Activated CD8-positive, alpha-beta memory T cell treated with anti-CD3 and anti-CD28 coated beads for 36 hours (primary cell): ENCODE measurements around the gene SMIM28. TPM values are rescaled to one million over a fixed set of nuclear protein-coding genes. Genes with fewer than 3 reads are reported as not detected.

ENCODE experiments used
- CTCF ChIA-PET: fragments of 350-600 bp; sonication (Branson Sonifier 250); formaldehyde crosslinking; loops from one replicate; lab custom pipeline; 2021; ENCODE audit warnings: antibody characterized with exemption; lab: Charles Lee
- POLR2A ChIA-PET: fragments of 350-600 bp; sonication (Branson Sonifier 250); formaldehyde crosslinking; loops from one replicate; lab custom pipeline; 2021; ENCODE audit warnings: antibody characterized with exemption; lab: Charles Lee
- total RNA-seq, 2 experiments: library from RNA; stranded (reverse); gene quantifications; one replicate each; pipeline ENCODE4 v1.2.3, GENCODE V29; 2021

SMIM28 gene
- total RNA-seq, 2 experiments from 2014 or later, result not detected

- POLR2A ChIA-PET, result no interaction called here
- CTCF ChIA-PET, result no interaction called here
These were observed 6.0 kb upstream of the SMIM28 start for GRCh38 chr6:138371720-138372119.

DNA sequence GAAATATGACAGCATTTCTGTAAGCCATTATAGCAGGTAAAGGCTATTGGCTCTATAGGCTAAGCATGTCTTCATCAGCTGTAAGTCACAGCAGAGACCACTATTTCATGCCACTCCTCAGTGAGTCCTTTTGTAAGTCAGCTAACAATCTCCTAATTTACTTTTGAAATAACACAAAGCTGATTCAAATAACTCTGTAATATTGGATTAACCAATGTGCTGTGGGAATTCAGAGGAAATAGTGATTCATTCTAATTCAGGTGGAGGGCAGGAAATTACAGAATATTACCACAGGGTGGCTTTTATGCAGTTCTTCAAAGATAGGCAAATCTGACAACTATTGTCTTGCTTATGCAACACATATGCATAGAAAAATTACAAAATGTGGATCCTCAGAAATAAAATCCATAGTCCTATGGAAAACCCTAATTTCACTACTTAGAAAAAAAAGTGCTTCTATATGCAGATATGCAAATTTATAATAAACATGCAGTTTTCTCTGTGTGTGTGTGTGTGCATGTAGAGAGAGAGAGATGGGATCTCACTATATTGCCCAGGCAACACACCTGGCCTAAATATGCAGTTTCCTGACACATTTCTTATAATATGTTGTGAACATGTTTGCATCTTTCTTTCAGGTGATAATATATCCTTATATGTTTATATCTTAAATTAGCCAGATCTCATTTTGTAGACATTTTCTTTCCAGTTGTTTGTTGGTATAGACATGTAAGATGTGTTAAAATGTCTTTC lies 4.8 kb upstream of the SMIM28 start:
- ChIA-PET CTCF (no interaction called here), POLR2A (no interaction called here)

DNA sequence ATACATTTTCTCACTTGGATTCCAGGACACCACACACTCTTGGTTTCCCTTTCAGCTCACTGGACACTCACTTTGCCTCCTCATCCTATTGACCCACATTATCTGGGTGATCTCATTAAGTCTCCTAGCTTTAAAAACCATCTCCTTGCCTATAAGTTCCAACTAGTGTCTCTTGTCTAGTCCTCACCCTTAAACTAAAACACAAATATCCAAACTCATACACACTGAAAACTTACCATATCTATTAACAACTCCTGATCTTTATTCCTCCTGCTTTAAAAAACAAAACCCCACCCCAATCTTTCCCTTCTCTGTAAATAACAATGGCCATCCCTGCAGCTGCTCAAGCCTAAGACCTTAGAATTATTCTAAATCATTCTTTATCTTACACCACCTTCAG lies 3.5 kb upstream of the SMIM28 start:
- CTCF ChIA-PET, result interaction anchor here (0.9 kb wide), 1 partner anchor 258 kb away, joined by 3 read pairs; no protein-coding TSS in a partner anchor
- POLR2A ChIA-PET, result no interaction called here

DNA sequence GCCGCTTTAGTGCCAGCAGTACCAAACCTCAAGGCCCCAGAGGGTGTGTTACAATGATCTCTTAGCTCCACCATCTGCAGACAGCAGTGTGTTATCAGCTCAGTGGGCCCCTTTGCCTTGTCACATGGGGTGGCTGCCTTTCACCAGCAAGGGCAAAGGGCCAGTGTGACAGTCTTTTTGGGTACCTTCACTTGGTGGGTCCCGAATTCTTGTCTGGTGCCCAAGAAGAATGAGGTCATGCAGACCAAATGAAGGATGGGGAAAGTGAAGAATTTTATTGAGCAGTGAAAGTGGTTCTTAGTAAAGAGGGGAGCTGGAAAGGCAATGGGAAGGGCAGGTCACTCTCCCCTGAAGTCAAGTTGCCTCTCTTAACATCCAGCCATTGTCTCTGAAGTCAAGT lies 2.9 kb upstream of the SMIM28 start:
- POLR2A ChIA-PET, result no interaction called here

DNA sequence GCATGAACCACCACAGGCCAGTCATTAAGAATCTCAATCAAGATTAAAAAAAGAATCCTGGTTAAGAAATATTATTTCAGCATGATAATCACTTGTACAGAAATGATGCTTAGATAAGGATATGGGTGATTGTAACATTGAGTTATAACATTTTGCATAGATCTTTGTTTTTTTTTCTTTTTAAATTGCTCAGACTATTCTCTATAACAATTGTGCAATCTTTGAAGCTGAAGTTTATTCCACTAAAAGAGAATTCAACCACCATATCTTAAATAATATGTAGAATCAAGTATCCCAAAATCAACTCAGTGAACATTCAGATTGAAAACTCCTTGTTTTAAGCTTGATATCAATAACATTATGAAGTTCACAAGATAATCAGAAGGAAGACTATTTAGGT lies 663 bp upstream of the SMIM28 start:
- CTCF ChIA-PET, result interaction anchor here (0.6 kb wide), 2 partner anchors 33 to 230 kb away, joined by 4 to 5 read pairs; no protein-coding TSS in a partner anchor
- POLR2A ChIA-PET, result no interaction called here

More for the DNA sequence above, 2.9 kb upstream of the SMIM28 start:
- CTCF ChIA-PET, result no interaction called here

DNA sequence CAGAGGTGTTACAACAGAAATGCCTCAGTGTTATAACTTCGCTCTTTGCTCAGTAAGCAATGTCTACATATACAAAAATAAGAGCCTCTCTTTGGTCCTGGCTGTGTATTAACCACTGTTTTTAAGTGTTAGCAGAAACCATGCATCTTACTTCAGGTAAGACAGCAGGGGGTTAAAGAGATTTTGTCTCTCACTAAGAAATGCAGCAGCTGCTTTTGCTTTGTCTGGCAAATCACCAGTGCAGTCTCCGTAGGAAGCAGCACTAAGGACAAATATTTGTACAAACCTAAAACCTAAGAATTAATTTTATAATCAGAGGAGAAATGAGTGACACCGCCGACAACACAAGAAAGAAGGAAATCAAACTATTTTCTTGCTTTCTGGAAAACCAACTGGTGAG lies 758 bp downstream of the SMIM28 start:
- CTCF ChIA-PET, result no interaction called here

GRCh38 chr6:138382498-138383265 lies 5.0 kb downstream of the SMIM28 start:
- ChIA-PET CTCF (interaction anchor here (0.7 kb wide), 1 partner anchor 39 kb away, joined by 3 read pairs; no protein-coding TSS in a partner anchor), POLR2A (no interaction called here)

More for the DNA sequence above, 758 bp downstream of the SMIM28 start:
- POLR2A ChIA-PET, result no interaction called here

GRCh38 chr6:138383776-138384175 lies 6.1 kb downstream of the SMIM28 start:
- CTCF ChIA-PET, result no interaction called here
- POLR2A ChIA-PET, result no interaction called here

DNA sequence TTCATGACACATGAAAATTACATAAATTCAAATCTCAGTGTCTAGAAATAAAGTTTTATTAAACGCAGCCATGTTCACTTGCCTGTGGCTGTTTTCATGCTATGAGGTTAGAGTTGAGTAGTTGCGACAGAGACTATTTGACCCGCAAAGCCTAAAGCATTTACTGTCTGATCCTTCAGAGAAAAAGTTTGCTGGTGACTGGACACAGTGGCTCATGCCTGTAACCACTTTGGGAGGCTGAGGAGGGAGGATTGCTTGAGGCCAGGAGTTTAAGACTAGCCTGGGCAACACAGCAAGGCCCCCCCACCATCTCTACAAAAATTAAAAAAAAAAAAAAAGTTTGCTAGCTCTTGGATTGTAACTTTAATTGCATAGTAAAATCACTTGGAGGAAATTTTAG lies 9.2 kb downstream of the SMIM28 start:
- ChIA-PET POLR2A (no interaction called here), CTCF (no interaction called here)

DNA sequence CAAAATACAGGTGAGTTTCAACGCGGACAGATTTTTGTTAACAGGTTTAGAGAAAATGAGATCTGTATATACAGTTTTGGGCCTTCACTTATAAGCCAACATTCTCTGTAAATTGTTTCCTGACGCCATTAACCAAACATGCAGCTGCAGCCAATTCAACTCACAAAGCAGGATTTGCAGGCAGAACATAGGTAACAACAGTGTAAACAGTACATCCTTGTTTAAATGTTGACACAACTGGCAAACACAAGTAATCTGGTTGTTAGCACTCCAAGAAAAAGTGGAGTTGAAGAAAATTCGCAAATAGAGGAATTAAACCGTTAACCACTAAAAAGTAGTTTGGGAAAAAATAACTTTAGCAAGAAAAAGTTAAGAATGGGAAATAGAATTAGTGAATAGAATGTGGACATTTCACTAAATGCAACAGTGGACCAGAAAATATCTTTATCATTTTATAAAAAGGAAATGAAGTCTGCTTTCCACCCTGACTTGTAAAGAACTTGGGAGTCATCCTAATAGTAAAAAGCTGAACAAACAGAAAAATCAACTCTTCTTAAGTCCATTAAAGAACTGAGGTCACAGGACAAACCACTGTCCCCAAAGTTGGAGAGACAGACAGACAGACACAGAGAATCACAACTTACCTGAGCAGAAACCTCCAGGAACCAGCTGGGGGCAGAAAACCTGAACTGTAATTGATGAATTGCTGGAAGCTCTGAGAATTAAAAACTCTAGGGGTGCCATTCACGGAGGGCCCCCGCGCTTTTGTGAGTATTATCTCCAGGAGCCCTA lies 10.1 kb downstream of the SMIM28 start:
- CTCF ChIA-PET, result no interaction called here
- POLR2A ChIA-PET, result no interaction called here

GRCh38 chr6:138389551-138389950 lies 11.8 kb downstream of the SMIM28 start:
- CTCF ChIA-PET, result no interaction called here

GRCh38 chr6:138393871-138394783 lies 16.4 kb downstream of the SMIM28 start:
- ChIA-PET CTCF (no interaction called here), POLR2A (no interaction called here)

More at GRCh38 chr6:138389551-138389950, 11.8 kb downstream of the SMIM28 start:
- POLR2A ChIA-PET, result no interaction called here

- POLR2A ChIA-PET, result no interaction called here
- CTCF ChIA-PET, result interaction anchor here (0.6 kb wide), 1 partner anchor 499 kb away, joined by 3 read pairs; no protein-coding TSS in a partner anchor
These were observed 19.0 kb downstream of the SMIM28 start for GRCh38 chr6:138396709-138397108.

DNA sequence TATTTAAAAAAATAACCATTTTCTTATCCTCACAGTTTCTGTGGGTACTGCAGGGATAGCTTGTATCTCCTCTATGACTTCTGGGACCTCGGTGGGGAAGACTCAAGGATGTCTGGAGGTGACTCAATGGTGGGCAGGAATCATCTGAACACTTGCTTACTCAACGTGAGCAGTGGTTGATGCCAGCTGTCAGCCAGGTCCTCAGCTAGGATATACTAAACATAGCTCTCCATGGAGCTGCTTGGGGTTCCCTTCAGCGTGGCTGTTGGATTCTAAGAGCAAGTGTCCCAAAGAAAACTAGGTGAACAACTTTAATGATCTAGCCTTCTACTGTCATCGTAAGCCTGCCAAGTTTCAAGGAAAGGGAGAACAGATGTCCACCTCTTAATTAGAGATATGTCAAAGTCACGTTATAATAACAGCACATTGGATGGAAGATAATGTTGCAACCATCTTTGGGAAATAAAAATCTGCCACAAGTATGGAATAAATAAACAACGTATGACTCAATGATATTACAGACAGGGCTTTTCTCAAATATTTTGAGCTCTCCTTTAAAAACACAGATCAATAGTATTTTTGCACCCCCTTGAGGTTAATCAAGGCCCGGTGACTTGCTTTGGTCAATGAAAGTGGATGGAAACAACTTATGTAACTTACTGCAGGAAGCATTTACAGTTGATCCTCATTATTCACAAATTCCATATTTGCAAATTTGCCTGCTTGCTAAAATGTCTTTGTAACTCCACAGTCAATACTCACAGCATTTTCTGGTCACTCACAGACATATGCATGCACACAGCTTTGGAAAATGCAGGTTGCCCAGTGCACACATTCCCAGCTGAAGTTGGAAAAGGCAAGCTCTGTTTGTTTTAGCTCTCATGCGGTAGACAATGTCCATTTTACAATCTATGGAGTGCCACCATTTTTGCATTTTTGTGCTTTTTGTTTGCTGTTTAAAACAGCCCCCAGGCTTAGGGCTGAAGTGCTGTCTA lies 19.7 kb downstream of the SMIM28 start:
- POLR2A ChIA-PET, result no interaction called here
- CTCF ChIA-PET, result interaction anchor here (0.6 kb wide), 1 partner anchor 500 kb away, joined by 3 read pairs; no protein-coding TSS in a partner anchor

GRCh38 chr6:138400326-138400725 lies 22.6 kb downstream of the SMIM28 start:
- ChIA-PET CTCF (no interaction called here), POLR2A (no interaction called here)

DNA sequence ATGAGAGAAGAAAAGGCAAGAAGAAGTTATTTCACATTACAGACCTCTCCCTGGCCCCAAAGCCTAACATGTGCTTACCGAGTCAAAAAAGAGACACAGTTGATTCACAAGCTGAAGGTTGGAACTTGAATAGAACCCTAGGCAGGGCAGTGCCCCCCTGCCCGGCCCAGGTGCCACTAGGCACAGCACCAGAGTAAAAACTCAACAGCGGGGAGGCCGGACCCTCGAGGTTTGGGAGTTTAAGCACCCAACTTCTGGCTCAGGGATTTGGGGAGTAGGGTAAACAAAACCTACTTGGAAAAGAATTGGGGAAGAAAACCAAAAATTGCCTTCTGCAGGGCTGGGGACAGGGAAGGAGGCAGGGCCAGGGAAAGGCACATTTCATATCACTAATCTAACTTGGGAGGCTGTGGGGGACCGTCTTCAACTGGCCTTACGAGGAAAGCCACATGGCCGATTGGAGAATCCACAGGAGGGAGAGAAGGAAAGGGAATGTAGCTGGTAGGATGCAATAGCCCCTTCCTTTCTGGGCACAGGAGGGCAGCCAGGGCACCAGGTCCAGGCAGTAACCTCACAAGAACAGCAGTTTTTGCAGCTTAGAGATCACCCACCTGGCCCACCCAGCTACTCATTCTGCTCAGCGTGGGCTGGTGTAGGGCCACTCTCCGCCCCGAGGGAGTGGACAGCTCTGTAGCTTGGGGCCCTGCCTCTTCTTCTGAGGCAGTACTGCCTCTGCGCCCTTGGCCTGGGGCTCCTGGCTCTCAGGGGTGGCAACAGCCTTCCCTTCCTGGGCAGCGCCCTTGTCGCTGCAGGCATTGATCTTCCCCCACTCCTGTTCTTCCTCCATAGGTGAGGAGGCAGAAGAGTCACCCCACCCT lies 24.5 kb downstream of the SMIM28 start:
- POLR2A ChIA-PET, result no interaction called here
- CTCF ChIA-PET, result interaction anchor here (0.6 to 1.2 kb wide), 4 partner anchors 115 to 1742 kb away, joined by 3 to 4 read pairs (median 3); no protein-coding TSS in a partner anchor
